ENCODE results near the gene ZG16B. TPM values are rescaled to one million over a fixed set of nuclear protein-coding genes. Genes with fewer than 3 reads are reported as not detected.

Gene ZG16B
- total RNA-seq, 1 donor from 2014 or later, result 12.9 TPM

Other genes starting within 250 kb of the ZG16B start
- gene KCTD5, start 147.8 kb upstream of the ZG16B start, total RNA-seq, result 63.9 and 69.6 TPM in 2 replicates
- 1.7 and 1.8 TPM in 2 replicates for gene PRSS27, start 110.1 kb upstream of the ZG16B start, total RNA-seq
- 631 and 639 TPM in 2 replicates for gene SRRM2, start 77.7 kb upstream of the ZG16B start, total RNA-seq
- gene ELOB, start 53.0 kb upstream of the ZG16B start, total RNA-seq, result 256 and 277 TPM in 2 replicates
- gene PRSS33, start 42.7 kb upstream of the ZG16B start, total RNA-seq, result 0.10 TPM in 1 of 2 replicates, not detected in the other
- gene PRSS41, start 31.8 kb upstream of the ZG16B start, total RNA-seq, result not detected in 2 replicates
- gene PRSS21, start 13.1 kb upstream of the ZG16B start, total RNA-seq, result 9.2 and 10.1 TPM in 2 replicates
- gene PRSS22, start 27.9 kb downstream of the ZG16B start, total RNA-seq, result not detected in 2 replicates
- gene FLYWCH2, start 52.9 kb downstream of the ZG16B start, total RNA-seq, result 22.9 and 25.4 TPM in 2 replicates
- gene FLYWCH1, start 81.6 kb downstream of the ZG16B start, total RNA-seq, result 61.1 and 65.7 TPM in 2 replicates
- 0.10 and 0.18 TPM in 2 replicates for gene KREMEN2, start 134.0 kb downstream of the ZG16B start, total RNA-seq
- 40.1 and 44.0 TPM in 2 replicates for gene PAQR4, start 139.0 kb downstream of the ZG16B start, total RNA-seq
- 151 and 152 TPM in 2 replicates for gene PKMYT1, start 150.1 kb downstream of the ZG16B start, total RNA-seq
- gene CLDN9, start 182.6 kb downstream of the ZG16B start, total RNA-seq, result not detected in 2 replicates
- not detected in 2 replicates for gene CLDN6, start 187.9 kb downstream of the ZG16B start, total RNA-seq
- gene TNFRSF12A, start 190.1 kb downstream of the ZG16B start, total RNA-seq, result 4.9 and 5.5 TPM in 2 replicates
- gene HCFC1R1, start 193.6 kb downstream of the ZG16B start, total RNA-seq, result 30.0 and 30.9 TPM in 2 replicates
- 48.3 and 49.0 TPM in 2 replicates for gene THOC6, start 193.7 kb downstream of the ZG16B start, total RNA-seq
- gene BICDL2, start 206.6 kb downstream of the ZG16B start, total RNA-seq, result 0.20 TPM in 1 of 2 replicates, not detected in the other
- gene MMP25, start 216.3 kb downstream of the ZG16B start, total RNA-seq, result 11.9 and 12.8 TPM in 2 replicates
- 993 TPM in 2 replicates for gene IL32, start 235.3 kb downstream of the ZG16B start, total RNA-seq

Measured in activated T-helper 1 cell treated with anti-CD3 and anti-CD28 coated beads, Interleukin-12 subunit alpha, Interleukin-12 subunit beta, Interleukin-2, Interleukin-4 antibody, amounts not matched to agents 30 ng/mL and 10 ng/mL and 1 ng/mL, durations not matched to agents 14 hours and 24 hours and 36 hours (primary cell).